Muscle of arm (tissue), 12 donors: ENCODE measurements around the gene FLT3. TPM values are rescaled to one million over a fixed set of nuclear protein-coding genes. Genes with fewer than 3 reads are reported as not detected.

Experiments used
- DNase-seq: peaks from one replicate; pipeline ENCODE4 v3.0.0-alpha.2; 2013
- polyA plus RNA-seq, 12 donors: library from polyadenylated mRNA; unstranded; fragments of 120-200 nt; gene quantifications; one replicate each; pipeline ENCODE4 v1.2.1, GENCODE V29; 2013; ENCODE audit not compliant: insufficient read length in 12 of 12

FLT3 gene
- polyA plus RNA-seq, 12 donors, result 0.05 to 1.0 (median 0.23) TPM; not detected in 2

DNA sequence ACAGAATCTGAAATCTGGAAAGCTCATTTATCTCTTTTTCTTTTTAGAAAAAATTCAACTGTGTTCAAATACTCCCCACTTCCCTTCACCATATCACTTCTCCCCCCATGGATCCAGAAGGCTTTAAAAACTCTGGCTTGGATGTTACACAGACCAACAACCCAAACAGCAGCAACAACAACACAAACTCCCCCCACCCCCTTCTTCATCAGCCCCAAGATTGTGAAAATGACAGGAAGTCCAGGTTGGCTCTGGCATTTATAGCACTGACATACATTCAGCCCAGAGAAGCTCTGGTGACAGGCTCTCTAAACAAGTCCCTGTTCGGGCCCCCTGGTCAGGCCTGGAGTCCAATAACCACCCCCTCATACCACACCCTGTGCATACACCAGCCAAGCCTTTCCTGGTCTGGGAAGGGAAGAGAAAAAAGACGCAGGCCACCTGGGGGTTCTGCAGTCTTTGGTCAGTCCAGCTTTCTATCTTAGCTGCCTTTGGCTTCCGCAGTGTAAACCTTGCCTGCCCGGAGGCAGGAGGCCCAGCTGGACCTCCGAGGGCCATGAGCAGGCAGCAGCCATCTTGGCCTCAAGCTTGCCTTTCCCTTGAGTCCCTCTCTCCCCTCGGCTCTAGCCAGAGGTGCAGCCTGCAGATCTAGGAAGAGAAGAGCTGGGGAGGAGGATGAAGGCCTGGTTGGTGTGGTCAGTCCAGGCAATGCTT lies 138.1 kb downstream of the FLT3 start:
- DNase-seq, result no peak

DNA sequence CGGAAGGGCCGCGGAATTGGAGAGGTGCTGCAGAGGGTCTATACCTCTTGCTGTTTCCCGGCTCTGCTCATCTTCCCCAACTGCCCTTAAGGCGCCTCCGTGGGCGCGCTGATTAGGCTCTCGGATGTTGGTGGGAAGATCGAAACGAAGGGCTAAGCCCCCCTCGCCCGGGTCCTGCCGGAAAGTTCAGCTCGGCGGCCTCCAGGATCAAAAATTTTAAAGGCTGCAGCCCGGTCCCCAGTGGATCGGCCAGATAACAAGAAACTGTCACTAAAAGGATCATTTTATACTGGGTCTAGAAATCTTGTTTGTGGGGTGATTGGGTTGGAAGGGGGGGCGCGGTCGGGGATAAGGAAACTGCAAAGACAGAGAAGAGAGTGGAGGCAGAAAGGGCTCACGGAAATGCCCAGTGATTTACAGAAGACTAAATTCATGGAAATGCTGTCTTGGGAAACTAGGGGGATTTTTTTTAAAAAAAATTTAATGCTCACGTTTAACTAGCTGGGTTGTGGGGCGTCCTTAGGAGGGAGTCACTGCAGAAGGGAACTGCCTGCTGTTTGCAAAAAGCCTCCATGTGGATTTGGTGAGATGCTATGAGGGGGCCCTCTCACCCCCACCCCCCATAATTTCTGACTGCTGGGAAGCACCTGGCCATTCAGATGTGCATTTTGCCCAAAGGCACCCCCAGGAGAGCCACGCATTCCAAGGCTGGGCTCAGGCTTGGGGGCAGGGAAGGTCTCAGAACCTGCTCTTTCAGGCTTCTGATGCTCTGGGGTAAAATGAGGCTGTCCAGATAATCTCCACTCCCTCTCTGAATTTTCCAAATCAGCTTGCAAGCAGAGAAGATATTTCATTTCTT lies 138.9 kb downstream of the FLT3 start:
- no peak for DNase-seq

DNA sequence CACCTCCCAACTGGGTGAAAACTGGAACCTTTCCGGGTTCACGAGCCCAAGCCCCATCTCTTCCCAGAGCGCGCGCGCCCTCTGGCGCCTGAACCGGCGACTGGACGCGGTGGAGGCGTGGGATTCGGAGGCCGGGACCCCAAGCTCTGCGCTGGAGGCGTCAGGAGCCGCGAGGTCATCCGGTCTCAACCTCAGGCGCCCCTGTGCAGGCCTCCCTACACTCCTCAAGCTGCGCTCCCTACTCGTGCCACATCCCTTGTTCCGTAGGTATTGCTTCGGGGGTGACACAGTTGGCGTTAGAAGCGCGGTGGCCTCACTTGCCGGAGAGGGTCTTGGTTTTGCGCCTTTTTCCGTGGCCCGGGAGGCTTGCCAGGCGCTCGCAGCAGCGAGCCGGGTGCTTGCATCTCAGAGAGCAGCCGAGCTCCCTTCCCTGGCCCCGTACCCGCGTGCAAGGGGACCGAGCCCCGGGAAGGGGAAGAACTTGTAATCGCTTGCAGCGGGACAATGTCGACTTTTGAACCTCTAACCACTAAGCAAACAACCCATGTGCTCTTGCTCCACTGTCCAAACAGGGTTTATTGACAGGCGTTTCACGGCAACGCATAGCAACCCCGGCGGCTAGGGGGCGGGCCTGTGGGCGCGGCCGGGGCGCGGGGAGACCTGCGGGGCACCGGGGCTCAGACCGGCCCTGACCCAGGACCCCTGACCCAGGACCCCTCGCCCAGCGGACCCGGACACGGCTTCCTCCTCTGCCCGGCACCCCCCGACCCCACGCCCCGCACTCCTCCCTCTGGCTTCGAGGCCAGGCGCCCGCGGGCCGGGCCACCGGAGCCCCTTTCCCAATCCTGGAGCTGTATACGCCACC lies 139.8 kb downstream of the FLT3 start:
- DNase-seq, result no peak

DNA sequence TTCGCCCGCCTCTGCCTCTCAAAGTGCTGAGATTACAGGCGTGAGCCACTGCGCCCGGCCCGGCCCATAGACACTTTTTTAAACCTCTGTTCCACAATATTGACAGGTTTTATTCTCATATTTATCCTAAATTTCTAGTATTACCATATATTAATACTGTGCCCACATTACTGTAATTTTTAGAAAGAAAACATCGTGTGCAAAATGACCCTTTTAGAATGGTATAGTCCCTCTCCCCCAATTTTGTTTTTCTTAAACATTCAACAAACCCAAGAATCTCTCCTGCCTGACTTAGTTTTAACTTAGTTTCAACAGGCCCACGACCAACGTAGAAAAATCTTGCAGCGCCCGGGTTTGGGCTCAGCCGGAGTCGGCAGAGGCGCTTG lies 140.4 kb downstream of the FLT3 start:
- DNase-seq, result no peak

DNA sequence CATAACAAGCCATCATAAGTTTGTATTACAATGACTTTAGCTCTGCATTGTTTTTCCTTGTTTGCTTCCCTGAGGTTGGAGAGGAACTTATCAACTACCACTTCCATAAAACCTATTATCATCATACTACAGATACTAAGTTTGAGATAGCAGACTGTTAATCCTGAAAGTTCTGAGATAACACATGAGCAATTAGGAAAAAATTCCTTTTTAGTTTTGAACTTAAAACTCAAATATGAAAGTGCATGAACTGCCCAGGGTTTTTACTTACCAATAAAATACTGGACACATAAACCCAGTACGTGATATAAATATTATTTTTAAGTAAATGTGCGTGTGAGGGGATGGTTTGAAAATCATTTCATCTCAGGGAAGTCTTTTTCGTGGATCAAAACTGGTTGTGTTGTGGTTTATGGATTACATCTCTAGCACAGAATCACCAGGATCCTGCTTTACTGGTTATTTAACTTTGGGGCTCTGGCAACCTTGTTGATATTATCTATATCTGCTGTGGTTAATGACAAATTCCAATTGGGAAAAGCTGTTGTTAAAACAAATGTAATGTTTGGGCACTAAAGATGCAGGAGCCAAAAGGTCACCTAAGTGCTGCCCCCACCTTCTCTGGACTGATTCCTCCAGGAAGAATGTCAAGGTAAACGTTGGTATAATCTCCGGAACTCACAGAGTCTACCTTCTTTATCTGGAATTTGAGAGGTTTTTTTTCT lies 143.6 kb downstream of the FLT3 start:
- no peak for DNase-seq

DNA sequence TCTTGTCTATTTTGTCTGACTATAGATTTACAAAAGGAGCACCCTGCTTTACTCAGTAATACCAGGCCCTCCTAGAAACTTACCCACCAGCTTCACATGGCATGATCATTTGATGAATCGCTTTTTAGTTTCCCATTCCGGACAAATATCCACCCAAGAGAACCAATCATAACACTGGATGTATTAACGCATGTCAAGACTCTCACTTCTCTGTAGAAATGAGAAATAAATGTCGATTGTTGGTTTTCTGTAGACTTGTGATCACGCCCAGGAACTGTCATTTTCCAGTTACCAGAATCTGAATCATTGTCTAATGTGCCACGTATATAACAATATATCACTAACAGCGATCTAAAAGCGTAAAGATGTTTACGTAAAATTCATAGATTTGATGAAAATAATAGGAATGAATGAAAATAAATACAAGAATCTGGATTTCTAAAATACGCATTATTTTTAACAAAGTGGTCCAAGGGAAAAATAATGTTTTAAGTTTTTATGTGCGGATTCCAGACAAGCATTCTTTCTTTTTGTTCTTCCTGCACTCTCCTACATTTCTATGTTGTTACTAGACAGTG lies 145.3 kb downstream of the FLT3 start:
- DNase-seq, result no peak

DNA sequence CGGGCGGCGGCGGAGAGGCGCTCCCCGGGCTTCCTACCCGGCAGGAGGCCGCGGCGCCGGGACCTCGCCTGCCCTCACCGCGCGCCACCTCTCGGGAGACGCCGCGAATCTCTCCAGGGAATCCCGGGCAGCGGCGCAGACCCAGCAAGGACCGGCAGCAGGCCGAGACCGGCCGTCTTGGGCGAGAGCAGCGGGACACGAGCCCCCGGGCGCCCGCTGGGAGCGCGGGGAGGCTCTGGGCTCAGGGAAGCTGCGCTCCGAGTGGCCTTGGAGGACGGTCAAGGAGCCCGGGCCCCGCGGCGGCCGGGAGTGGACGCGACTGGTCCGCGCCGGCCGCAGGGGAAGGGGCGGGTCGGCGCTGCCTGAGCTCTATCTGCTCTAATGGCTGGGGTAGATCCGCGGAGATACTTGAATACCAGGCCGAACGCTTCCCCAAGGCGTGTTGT lies 145.9 kb downstream of the FLT3 start:
- DNase-seq, result no peak

DNA sequence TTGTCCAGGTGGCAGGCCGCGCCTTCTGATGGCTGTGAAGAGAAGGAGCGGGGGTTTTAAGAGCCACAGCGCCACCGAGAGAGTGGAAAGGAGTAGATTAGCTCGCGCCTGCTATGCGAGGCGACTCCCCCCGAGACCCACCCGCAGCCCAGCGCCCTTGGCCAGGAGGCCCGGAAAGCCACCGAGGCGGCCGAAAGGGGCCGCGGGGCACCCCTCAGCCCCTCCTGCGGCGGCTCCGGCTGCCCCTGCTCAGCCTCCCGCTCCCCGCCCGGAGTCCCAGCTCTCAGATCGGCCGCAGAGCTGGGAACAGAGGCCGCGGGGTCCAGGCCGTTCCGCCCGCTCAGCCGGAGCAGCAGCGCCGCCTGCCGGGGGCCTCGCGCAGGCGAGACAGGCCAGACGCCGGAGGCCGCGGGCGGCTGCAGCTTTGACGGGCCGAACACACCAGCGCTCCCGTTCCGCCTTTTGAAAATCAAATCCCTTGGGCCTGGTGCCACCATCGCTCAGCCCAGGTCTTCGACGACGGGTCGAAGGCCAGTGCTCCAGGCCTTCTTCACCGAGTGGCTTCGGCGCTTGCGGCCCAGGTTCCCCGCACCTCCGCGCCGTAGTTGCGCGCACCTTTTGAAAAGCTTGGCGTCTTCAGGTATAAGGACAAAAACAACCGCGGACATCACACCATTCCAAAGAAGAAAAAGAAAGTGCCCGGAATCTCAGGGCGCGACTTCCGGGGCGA lies 146.5 kb downstream of the FLT3 start:
- peak; percentile 67 for DNase-seq

Other genes with a start within 250 kb of the FLT3 start
- gene PDX1, start 180.6 kb downstream of the FLT3 start, polyA plus RNA-seq, result not detected
- gene CDX2, start 131.3 kb downstream of the FLT3 start, polyA plus RNA-seq, result 10 to 100 TPM in 1 of 12 donors, not detected in 11; 15.9 TPM
- gene URAD, start 111.9 kb downstream of the FLT3 start, polyA plus RNA-seq, result not detected
- gene PAN3, start 38.0 kb upstream of the FLT3 start, polyA plus RNA-seq, result 10 to 100 TPM in 11 of 12 donors, not detected in 1; 18.8 to 34.4 (median 25.1) TPM